HG02885 (cell line): Measurements from ENCODE around the gene ZSCAN21.
A peak's percentile ranks its signal among the peaks of the same experiment; 100 is the strongest.
"Not testable (repeated sequence)": the region's sequence is repeated elsewhere in the genome, so short reads cannot be mapped to it uniquely, and the experiment has no call there.

Experiments used
- ATAC-seq: cut with Tn5 transposase; IDR thresholded peaks from one replicate; pipeline ENCODE4 v1.9.1; 2021; ENCODE audit warnings: mild to moderate bottlenecking; ENCODE audit not compliant: unreplicated experiment, poor library complexity

ZSCAN21 gene

DNA sequence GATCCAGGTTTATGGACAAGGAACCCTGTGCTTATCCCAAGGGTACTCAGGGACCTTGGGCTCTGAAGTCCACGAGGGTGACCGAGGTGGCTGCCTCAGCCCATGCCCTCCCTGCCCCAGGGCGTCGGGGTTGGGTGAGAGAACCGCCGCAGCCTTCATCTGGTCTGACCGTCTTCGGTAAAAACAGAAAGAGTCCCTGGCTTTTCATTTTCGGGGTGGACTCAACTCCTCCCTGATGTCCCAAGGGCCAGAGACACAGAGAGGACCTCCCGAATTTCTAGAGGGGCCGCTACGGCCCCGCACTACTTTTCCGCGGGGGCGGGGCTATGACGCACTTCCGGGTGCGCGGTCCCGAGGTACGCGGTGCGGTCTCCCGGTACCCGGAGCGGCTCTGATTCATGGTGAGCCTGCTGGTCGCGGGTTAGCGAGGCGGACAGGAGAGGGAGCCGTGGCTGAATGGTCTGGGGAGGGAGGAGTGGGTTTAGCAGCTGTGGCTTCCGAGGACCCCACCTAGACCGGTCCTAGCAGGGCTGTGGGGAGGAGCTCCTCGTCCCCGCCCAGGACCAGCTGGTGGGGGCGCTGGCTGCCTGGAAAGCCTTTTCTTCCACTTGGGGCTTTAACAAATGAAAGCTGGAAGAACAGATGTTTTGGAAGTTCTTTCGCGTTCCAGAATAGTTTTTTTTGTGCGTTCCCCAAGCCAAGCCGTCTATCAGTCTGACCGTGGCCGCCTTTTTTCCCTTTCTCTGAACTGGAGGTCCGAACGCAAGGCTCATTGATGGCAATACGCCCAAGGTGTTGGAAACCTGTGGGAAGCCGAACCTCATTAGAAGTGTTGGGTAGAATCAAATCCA is at the start of gene ZSCAN21:
ZSCAN21 (plus strand) TSS at position 334 of the 851 bp plus-strand sequence. CDS start 7,233 bp downstream, outside the sequence.
- peak; percentile 90 for ATAC-seq

DNA sequence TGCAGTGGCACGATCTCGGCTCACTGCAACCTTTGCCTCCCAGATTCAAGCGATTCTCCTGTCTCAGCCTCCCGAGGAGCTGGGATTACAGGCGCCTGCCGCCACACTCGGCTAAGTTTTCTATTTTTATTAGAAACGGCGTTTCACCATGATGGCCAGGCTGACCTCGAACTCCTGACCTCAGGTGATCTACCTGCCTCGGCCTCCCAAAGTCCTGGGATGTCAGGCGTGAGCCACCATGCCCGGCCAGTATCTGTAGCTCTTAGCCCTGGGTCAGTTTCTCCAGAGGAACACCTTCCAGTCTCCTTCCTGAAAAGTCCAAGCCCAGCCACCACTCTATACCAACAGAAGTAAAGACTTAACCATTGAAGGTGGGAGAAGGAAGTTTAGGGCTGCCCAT is 49.3 kb upstream of the ZSCAN21 start:
- no peak for ATAC-seq

DNA sequence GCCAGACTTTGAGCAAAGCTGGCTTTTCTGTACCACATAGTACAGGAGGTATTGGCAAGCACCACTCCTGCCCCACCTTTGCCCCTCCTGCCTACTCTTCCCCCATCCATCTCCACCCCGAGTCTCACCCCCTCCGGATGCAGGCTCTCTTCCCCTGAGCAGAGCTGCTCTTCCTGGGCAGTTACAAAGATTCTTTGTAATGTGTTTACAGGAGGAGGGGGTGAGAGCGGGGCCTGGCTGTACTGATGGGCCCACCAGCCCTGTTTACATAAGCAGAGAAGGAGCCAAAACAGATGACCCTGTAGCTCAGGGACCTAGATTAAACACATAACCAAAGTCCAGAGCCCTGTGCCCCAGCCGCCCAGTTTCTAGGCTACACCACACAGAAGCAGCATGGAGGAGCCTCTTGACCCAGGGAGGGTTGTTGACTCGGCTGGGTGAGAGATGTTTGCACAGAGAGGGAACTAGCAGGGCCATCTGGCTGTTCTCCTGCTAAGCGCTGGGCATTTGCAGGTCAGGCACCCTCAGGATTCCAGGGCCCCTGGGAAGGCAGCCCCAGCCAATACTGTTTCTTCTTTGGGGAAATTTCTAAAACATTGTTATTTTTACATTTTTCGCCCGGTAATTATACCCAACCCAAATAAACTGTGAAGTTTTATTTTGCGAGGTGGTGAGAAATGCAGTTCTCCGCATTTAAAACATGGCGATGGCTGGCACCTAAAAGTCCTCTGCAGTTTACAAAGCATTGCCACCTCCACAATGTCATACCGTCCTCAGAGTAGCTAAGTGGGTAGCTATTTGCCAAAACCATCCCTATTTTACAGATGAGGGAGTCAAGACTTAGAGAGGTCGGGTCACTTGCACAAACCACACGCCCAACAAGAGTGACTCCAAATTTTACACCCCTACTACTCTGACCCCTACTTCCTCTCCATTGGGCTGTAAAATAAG is 45.6 kb upstream of the ZSCAN21 start:
- no peak for ATAC-seq

DNA sequence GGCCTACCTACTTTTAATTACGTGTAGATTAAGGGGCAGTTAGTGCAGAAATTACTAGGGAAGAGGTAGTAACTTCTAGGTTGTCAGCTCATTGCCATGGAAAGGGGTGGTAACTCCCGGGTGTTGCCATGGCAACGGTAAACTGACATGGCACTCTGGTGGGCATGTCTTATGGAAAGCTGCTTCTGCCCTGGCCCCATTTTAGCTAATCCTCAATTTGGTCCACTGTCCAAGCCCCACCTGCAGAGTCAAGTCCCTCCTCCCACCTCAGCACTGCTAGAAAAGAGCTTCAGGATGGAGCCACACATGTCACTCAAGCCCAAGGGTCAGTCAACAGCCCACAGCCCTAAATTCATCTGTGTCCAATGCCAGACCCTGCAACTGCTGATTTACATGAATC is 41.7 kb upstream of the ZSCAN21 start:
- ATAC-seq = no peak

DNA sequence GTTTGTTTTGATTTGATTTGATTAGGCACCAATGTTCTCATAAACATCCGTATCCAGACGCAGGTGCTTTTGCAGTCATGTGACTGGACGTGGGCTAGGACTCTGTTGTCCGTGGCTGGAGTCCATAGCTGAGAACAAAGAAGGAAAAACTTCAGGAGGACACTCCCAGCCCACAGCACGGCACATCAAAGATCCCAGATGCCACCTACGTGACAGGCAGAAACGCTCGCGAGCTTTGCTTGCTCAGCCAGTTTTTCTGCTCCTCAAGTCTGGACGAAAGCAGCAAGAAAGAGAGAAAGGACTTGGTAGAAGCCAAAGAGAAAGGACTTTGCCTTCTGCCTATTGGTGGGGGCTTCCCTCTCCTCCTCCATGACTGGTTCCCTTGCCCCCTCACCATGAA is 41.0 kb upstream of the ZSCAN21 start:
- no peak for ATAC-seq

DNA sequence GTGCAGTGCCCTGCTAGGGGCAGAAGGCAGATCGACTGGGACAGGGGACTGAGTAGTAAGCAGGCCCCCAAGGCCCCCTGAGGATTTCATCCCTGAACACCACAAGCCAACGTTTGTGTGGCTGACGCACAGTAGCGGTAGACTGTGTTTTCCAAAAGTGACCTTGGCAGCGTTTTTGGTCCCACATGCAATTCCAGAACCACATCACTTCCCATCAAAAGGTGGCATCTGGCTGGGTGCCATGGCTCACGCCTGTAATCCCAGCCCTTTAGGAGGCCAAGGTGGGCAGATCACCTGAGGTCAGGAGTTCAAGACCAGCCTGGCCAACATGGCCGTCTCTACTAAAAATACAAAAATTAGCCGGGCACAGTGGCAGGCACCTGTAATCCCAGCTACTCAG is 39.6 kb upstream of the ZSCAN21 start:
- ATAC-seq = not testable (repeated sequence)

DNA sequence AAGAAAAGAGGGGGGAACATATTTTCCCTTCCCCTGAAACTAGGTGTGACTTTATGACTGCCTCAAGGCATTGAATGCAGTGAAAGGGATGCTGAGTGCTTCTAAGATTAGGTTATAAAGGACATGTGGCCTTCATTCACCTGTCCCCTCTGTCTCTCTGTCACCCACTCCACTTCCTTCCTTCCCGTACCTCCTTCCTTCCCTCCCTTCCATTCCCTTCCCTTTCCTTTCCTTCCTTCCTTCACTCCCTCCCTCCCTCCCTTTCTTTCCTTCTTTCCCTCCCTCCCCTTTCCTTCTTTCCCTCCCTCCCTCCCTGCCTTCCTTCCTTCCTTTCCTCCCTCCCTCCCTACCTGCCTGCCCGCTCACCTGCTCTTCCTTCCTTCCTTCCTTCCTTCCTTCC is 38.7 kb upstream of the ZSCAN21 start:
- no peak for ATAC-seq

DNA sequence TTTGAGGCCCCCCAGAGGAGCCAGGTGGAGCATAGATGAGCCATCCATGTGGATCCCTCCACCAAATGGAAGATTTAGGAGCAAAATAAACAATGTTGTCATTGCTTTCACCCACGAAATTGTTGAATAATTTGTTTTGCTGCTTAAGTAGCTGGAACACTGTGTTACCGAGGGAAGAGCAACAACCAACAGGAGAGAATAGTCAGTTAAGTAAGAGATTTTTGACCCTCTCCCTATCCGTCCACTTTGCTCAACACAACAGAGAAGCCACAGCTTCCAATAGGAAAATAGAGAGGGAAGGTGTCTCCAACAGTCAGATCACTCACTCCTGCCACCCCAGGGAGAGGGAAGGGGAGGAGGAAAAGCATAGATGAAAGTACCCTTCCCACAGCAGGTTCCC is 38.1 kb upstream of the ZSCAN21 start:
- no peak for ATAC-seq

DNA sequence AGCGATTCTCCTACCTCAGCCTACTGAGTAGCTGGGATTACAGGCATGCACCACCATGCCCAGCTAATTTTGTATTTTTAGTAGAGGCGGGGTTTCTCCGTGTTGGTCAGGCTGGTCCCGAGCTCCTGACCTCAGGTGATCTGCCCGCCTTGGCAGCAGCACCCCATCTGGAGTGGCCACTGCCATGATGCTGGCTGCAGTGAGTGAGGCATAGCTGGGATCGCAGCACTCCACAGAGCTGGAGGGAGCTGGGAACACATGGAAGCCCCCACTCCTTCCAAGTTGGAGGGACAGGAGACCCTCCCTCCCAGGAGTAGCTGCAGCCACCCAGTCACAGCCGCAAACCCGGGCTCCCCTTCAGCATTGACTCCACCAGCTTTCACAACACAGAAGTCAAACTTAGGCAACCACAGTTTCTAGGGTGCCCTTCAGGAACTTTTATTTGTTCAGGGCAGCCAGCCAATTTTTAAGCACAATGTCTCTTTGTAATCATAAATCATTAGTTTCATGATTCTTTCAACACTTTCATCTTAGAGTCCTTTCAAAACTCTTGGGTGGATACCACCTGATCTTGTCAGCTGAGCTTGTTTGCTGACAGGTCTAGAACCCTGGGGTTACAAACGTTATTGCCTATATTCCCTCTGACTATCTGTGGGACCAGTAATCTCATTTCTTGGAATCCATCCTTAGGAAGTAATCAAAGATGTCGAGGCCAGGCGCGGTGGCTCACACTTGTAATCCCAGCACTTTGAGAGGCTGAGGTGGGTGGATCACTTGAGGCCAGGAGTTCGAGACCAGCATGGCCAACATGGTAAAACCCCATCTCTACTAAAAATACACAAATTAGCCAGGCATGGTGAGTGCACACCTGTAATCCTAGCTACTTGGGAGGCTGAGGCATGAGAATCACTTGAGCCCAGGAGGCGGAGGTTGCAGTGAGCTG is 36.9 kb upstream of the ZSCAN21 start:
- ATAC-seq = not testable (repeated sequence)

DNA sequence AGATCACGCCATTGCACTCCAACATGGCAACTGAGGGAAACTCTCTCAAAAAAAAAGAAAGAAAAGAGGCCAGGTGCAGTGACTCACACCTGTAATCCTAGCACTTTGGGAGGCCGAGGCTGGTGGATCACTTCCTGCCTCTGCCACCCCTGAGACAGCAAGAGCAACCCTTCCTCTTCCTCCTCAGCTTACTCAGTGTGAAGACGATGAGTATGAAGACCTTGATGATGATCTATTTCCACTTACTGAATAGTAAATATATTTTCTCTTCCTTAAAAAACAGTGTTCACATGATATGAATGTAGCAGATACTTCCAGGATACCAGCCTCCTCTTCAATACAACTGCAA is 36.3 kb upstream of the ZSCAN21 start:
- ATAC-seq = no peak

DNA sequence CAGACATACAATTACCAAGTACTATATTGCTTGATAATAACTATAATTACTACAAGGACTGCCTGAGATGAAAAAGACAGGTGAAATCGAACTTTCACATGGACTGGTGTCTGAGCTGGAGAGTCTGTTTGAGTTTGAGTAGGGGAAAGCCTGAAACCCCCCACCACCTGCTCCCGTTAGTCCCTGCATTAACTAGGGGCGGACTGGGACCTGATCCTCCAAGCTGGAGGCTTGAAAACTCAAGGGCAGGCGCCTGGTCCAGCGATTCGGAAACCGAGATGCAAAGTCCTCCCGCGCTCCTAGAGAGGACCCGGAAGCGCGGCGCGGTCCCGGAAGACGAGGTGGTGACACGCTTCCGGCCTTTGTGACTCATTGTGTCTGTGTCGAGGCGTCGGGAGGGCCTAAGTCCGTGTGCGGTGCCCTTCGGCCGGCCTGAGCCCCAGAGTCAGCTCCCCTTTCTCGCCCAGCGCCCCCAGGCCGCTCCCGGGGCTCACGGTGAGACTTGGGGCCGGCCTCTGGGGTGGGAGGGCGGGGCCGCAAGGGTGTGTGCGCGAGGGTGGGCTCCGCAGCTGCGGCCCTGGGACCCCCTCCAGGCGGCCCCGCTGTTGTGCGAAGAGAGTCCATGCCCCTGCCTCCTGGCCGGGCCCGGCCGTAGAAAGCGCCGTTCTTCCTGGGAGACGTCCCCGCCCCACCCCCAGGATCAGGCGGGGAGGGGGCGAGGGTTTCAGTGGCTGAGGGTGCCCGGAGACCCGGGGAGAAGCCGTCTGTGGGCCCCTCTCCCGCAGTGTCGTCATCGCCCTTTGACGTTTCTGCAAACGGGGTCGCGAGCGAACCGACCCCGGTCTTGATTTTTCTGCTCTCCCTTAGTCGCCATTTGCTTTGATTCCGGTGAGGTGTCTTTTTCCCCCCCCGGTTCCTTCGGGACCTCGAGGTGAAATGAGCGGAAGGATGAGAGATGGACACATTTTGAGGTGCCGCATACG is 34.1 kb upstream of the ZSCAN21 start, which contains the start of gene ZKSCAN1:
ZKSCAN1 (plus strand) TSS at position 365 of the 983 bp plus-strand sequence. CDS start 7,911 bp downstream, outside the sequence.
- peak; percentile 97 for ATAC-seq

DNA sequence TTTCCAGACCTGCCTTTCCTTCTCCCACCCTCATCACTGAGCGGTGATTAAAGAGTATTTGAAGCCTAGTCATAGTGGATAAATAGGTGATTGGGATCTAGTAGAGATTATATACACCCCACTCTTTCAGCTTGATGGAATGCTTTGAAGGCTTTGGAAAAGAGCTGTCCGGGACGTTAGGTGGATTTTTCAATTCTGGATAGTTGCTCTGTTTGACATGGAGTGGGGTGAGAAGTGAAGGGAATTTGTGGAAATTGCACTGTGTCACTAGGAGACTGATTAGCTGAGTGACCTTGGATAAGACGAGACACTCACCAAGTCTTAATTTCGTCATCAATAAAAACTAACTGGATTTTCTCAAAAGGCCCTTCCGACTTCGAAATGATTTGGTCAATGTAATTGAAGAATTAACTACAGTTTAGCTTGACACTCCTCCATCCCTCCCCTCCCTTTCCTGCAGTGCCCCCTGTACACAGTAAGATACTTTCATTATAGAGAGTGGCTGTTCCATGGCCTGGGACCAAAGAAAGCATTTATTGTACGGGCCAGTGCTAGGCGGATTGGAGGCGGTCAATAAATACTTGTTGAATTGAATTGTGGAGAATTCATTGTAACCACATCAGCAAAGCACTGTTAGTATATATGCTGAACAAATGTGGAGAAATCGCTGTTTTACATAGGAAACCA is 33.2 kb upstream of the ZSCAN21 start:
- ATAC-seq = no peak

DNA sequence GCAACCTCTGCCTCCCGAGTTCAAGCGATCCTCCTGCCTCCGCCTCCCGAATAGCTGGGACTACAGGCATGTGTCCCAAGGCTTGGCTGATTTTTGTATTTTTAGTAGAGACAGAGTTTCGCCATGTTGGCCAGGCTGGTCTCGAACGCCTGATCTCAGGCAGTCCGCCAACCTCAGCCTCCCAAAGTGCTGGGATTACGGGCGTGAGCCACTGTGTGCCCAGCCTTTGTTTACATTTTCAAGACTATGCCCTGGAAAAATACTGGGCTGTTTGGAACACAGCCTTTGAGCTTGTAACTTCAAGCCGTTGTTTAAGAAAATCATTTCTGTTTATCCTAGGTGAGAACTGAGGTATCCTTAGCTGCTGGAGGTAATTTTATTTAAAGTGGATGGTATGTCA is 32.3 kb upstream of the ZSCAN21 start:
- no peak for ATAC-seq

DNA sequence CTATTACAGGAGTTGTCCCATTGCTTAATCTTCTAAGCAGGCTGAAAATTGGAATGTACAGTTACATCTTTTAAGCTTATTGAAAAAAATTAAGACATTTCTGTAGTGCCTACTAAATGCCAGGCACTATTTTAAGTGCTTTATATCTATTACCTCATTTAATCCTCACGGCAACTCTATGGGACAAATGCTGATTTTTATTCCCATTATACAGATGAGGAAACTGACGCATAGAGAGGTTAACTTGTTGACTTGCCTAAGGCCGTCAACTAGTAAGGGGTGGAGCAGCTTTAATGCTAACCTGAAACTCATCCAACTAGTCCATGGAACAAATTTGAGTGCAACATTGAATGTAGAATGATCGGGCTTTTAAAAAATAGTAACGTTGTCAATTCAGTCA is 31.7 kb upstream of the ZSCAN21 start:
- ATAC-seq = no peak

DNA sequence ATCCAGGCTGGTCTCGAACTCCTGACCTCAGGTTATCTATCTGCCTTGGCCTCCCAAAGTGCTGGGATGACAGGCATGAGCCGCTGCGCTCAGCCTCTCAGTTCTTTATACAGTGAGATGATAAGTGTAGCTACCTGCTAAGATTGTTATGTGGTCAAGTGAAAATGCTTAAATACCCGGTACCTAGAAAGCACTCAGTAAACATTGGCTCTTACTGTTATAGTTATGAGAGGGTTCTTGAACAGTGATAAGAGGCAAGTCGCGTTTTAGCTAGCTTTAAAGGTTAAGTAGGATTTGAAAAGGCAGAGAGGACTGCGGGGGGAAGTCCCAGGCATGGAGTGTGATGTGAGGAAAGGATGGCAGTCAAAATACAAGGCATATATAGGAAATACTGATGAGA is 29.7 kb upstream of the ZSCAN21 start:
- no peak for ATAC-seq

DNA sequence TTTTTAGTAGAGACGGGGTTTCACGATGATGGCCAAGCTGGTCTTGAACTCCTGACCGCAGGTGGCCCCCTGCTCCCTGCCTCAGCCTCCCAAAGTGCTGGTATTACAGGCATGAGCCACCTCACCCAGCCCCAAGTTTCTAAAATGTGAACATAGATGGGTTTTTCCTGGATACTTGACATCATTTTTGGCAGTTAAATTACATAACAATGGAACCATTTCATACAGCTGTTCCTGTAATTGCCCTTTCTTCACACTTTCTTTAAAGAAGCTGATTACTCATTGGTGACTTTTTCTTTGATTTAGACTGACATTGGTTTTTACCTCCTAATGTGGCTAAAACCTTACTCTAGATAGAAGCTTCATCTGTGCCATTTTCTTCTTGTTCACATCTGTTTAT is 28.3 kb upstream of the ZSCAN21 start:
- ATAC-seq = no peak

DNA sequence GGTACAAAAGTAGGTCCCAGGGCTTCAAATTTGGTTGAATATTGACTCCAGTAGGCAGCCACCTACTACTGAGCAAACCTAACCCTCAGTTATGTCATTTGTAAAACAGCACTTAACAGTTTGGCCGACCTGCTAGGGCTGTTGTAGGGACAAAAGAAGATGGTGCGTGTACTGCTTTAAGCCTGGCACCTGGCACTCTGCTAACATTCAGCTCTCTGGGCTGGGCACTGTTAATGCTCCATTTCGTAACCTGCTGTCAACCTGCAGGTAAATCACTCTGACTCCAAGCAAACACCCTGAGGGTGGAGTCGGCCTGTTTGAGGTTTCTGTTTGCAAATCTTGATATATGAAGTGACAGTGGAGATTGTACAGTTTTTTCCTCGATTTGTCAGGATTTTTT is 27.0 kb upstream of the ZSCAN21 start:
- no peak for ATAC-seq

DNA sequence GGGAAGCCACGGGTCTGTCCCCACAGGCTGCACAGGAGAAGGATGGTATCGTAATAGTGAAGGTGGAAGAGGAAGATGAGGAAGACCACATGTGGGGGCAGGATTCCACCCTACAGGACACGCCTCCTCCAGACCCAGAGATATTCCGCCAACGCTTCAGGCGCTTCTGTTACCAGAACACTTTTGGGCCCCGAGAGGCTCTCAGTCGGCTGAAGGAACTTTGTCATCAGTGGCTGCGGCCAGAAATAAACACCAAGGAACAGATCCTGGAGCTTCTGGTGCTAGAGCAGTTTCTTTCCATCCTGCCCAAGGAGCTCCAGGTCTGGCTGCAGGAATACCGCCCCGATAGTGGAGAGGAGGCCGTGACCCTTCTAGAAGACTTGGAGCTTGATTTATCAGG is 26.0 kb upstream of the ZSCAN21 start:
- ATAC-seq = no peak
